ENCODE measurements around the gene LSM4. TPM values are rescaled to one million over a fixed set of nuclear protein-coding genes. Genes with fewer than 3 reads are reported as not detected.
A peak's percentile ranks its signal among the peaks of the same experiment; 100 is the strongest.

Gene LSM4
- total and polyA plus RNA-seq, 4 donors, result 32.2 to 91.8 (median 46.5) TPM

GRCh38 chr19:18304458-18305310, 18.2 kb downstream of the LSM4 start:
- intact Hi-C loops (cut with DNase I), result loop anchor here in 1 of 2 donors (1.0 to 2.0 kb wide), 2 partner anchors 24 to 113 kb away; partner anchors contain the start of gene JUND
- Histone ChIP-seq H3K27me3 (ENCODE audit: control insufficient read depth in 1 of 2, insufficient read depth in 2 of 2, low read length in 1 of 2) (no peaks in the 10 kb centered on the region), H3K27ac (ENCODE audit: low read depth in 1 of 2, low read length in 2 of 2) (peak overlapping the region; percentile 96), H3K36me3 (ENCODE audit: control insufficient read depth in 1 of 2, insufficient read depth in 2 of 2, low read length in 1 of 2) (no peaks in the 10 kb centered on the region), H3K4me3 (ENCODE audit: low read length in 2 of 2) (peak overlapping the region in 1 of 2 donors; percentile 24), H3K9me3 (ENCODE audit: control insufficient read depth, low read length) (no peaks in the 10 kb centered on the region), H3K4me1 (ENCODE audit: control insufficient read depth in 1 of 2, insufficient read depth in 2 of 2, low read length in 2 of 2) (no peaks in the 10 kb centered on the region)
- DNase-seq (peak; percentile 94 to 97), ATAC-seq (ENCODE audit: low FRiP score) (peak; percentile 90)
- 0% methylated on average over 29 of the region's 29 CpGs for WGBS, 2 donors

GRCh38 chr19:18304208-18304457, 18.7 kb downstream of the LSM4 start:
- no peaks in the 10 kb centered on the region for H3K36me3 ChIP-seq (ENCODE audit: control insufficient read depth in 1 of 2, insufficient read depth in 2 of 2, low read length in 1 of 2)
- H3K4me3 ChIP-seq (ENCODE audit: low read length in 2 of 2), result no peak overlapping the region
- intact Hi-C loops (cut with DNase I), result loop anchor here in 1 of 2 donors (1.0 to 2.0 kb wide), 2 partner anchors 23 to 113 kb away; partner anchors contain the start of gene JUND
- 1 to 3% methylated on average over 2 of the region's 2 CpGs for WGBS, 2 donors
- H3K27me3 ChIP-seq (ENCODE audit: control insufficient read depth in 1 of 2, insufficient read depth in 2 of 2, low read length in 1 of 2), result no peaks in the 10 kb centered on the region
- DNase-seq (no peak), ATAC-seq (ENCODE audit: low FRiP score) (no peak)
- peak overlapping the region in 1 of 2 donors; percentile 96 for H3K27ac ChIP-seq (ENCODE audit: low read depth in 1 of 2, low read length in 2 of 2)
- no peaks in the 10 kb centered on the region for H3K9me3 ChIP-seq (ENCODE audit: control insufficient read depth, low read length)
- no peaks in the 10 kb centered on the region for H3K4me1 ChIP-seq (ENCODE audit: control insufficient read depth in 1 of 2, insufficient read depth in 2 of 2, low read length in 2 of 2)

- Histone ChIP-seq H3K4me3 (ENCODE audit: low read length in 2 of 2) (no peak overlapping the region), H3K4me1 (ENCODE audit: control insufficient read depth in 1 of 2, insufficient read depth in 2 of 2, low read length in 2 of 2) (no peaks in the 10 kb centered on the region), H3K36me3 (ENCODE audit: control insufficient read depth in 1 of 2, insufficient read depth in 2 of 2, low read length in 1 of 2) (no peaks in the 10 kb centered on the region), H3K9me3 (ENCODE audit: control insufficient read depth, low read length) (no peaks in the 10 kb centered on the region), H3K27ac (ENCODE audit: low read depth in 1 of 2, low read length in 2 of 2) (peak overlapping the region in 1 of 2 donors; percentile 73), H3K27me3 (ENCODE audit: control insufficient read depth in 1 of 2, insufficient read depth in 2 of 2, low read length in 1 of 2) (no peaks in the 10 kb centered on the region)
- ATAC-seq (ENCODE audit: low FRiP score) (no peak), DNase-seq (no peak)
- intact Hi-C loops (cut with DNase I), result no loop called here
- 44 to 46% methylated on average over 4 of the region's 4 CpGs for WGBS, 2 donors
Measured at GRCh38 chr19:18301718-18302111, 21.2 kb downstream of the LSM4 start.

- Histone ChIP-seq H3K27me3 (ENCODE audit: control insufficient read depth in 1 of 2, insufficient read depth in 2 of 2, low read length in 1 of 2) (no peaks in the 10 kb centered on the region), H3K4me1 (ENCODE audit: control insufficient read depth in 1 of 2, insufficient read depth in 2 of 2, low read length in 2 of 2) (no peaks in the 10 kb centered on the region), H3K36me3 (ENCODE audit: control insufficient read depth in 1 of 2, insufficient read depth in 2 of 2, low read length in 1 of 2) (no peaks in the 10 kb centered on the region), H3K4me3 (ENCODE audit: low read length in 2 of 2) (no peak overlapping the region), H3K27ac (ENCODE audit: low read depth in 1 of 2, low read length in 2 of 2) (peak overlapping the region in 1 of 2 donors; percentile 73), H3K9me3 (ENCODE audit: control insufficient read depth, low read length) (no peaks in the 10 kb centered on the region)
- intact Hi-C loops (cut with DNase I), result no loop called here
- ATAC-seq (ENCODE audit: low FRiP score), result peak; percentile 76
- WGBS, 2 donors, result 30 to 31% methylated on average over 18 of the region's 18 CpGs
- peak; percentile 92 to 97 for DNase-seq
Measured at GRCh38 chr19:18300930-18301717, 21.8 kb downstream of the LSM4 start.

GRCh38 chr19:18299654-18300053, 23.2 kb downstream of the LSM4 start:
- H3K9me3 ChIP-seq (ENCODE audit: control insufficient read depth, low read length), result no peaks in the 10 kb centered on the region

GRCh38 chr19:18298601-18299000, 24.3 kb downstream of the LSM4 start:
- Histone ChIP-seq H3K9me3 (ENCODE audit: control insufficient read depth, low read length) (no peaks in the 10 kb centered on the region), H3K4me3 (ENCODE audit: low read length in 2 of 2) (no peak overlapping the region), H3K27ac (ENCODE audit: low read depth in 1 of 2, low read length in 2 of 2) (no peak overlapping the region), H3K36me3 (ENCODE audit: control insufficient read depth in 1 of 2, insufficient read depth in 2 of 2, low read length in 1 of 2) (no peaks in the 10 kb centered on the region), H3K27me3 (ENCODE audit: control insufficient read depth in 1 of 2, insufficient read depth in 2 of 2, low read length in 1 of 2) (no peaks in the 10 kb centered on the region), H3K4me1 (ENCODE audit: control insufficient read depth in 1 of 2, insufficient read depth in 2 of 2, low read length in 2 of 2) (no peaks in the 10 kb centered on the region)
- WGBS, 2 donors, result 77 to 80% methylated on average over 6 of the region's 6 CpGs
- intact Hi-C loops (cut with DNase I), result no loop called here
- no peak for ATAC-seq (ENCODE audit: low FRiP score)
- no peak for DNase-seq

More at GRCh38 chr19:18299654-18300053, 23.2 kb downstream of the LSM4 start:
- Histone ChIP-seq H3K36me3 (ENCODE audit: control insufficient read depth in 1 of 2, insufficient read depth in 2 of 2, low read length in 1 of 2) (no peaks in the 10 kb centered on the region), H3K27ac (ENCODE audit: low read depth in 1 of 2, low read length in 2 of 2) (no peak overlapping the region), H3K4me3 (ENCODE audit: low read length in 2 of 2) (no peak overlapping the region), H3K4me1 (ENCODE audit: control insufficient read depth in 1 of 2, insufficient read depth in 2 of 2, low read length in 2 of 2) (no peaks in the 10 kb centered on the region), H3K27me3 (ENCODE audit: control insufficient read depth in 1 of 2, insufficient read depth in 2 of 2, low read length in 1 of 2) (no peaks in the 10 kb centered on the region)
- WGBS, 2 donors, result 96% methylated on average over 9 of the region's 9 CpGs
- ATAC-seq (ENCODE audit: low FRiP score) (no peak), DNase-seq (no peak)
- intact Hi-C loops (cut with DNase I), result no loop called here

- no peaks in the 10 kb centered on the region for H3K27me3 ChIP-seq (ENCODE audit: control insufficient read depth in 1 of 2, insufficient read depth in 2 of 2, low read length in 1 of 2)
- H3K36me3 ChIP-seq (ENCODE audit: control insufficient read depth in 1 of 2, insufficient read depth in 2 of 2, low read length in 1 of 2), result no peaks in the 10 kb centered on the region
- no peaks in the 10 kb centered on the region for H3K4me1 ChIP-seq (ENCODE audit: control insufficient read depth in 1 of 2, insufficient read depth in 2 of 2, low read length in 2 of 2)
- DNase-seq (no peak), ATAC-seq (ENCODE audit: low FRiP score) (no peak)
- H3K9me3 ChIP-seq (ENCODE audit: control insufficient read depth, low read length), result no peaks in the 10 kb centered on the region
- 33 to 38% methylated on average over 4 of the region's 4 CpGs for WGBS, 2 donors
- no peak overlapping the region for H3K4me3 ChIP-seq (ENCODE audit: low read length in 2 of 2)
- no peak overlapping the region for H3K27ac ChIP-seq (ENCODE audit: low read depth in 1 of 2, low read length in 2 of 2)
- intact Hi-C loops (cut with DNase I), result no loop called here
Measured at GRCh38 chr19:18297308-18297707, 25.6 kb downstream of the LSM4 start.

GRCh38 chr19:18295034-18295451, 27.8 kb downstream of the LSM4 start:
- Histone ChIP-seq H3K27ac (ENCODE audit: low read depth in 1 of 2, low read length in 2 of 2) (no peak overlapping the region), H3K4me1 (ENCODE audit: control insufficient read depth in 1 of 2, insufficient read depth in 2 of 2, low read length in 2 of 2) (no peaks in the 10 kb centered on the region), H3K36me3 (ENCODE audit: control insufficient read depth in 1 of 2, insufficient read depth in 2 of 2, low read length in 1 of 2) (no peaks in the 10 kb centered on the region), H3K4me3 (ENCODE audit: low read length in 2 of 2) (no peak overlapping the region), H3K9me3 (ENCODE audit: control insufficient read depth, low read length) (no peaks in the 10 kb centered on the region), H3K27me3 (ENCODE audit: control insufficient read depth in 1 of 2, insufficient read depth in 2 of 2, low read length in 1 of 2) (no peaks in the 10 kb centered on the region)
- ATAC-seq (ENCODE audit: low FRiP score) (no peak), DNase-seq (no peak)
- intact Hi-C loops (cut with DNase I), result no loop called here
- 96 to 98% methylated on average over 4 of the region's 4 CpGs for WGBS, 2 donors
